HEK293T (cell line): ENCODE results near the gene TSPAN8.

ENCODE experiments used
- CTCF ChIA-PET: fragments of 350-600 bp; formaldehyde crosslinking; extraction: SDS; loops from one replicate; lab custom pipeline; 2021; ENCODE audit warnings: antibody characterized with exemption, inconsistent platforms; lab: Yijun Ruan, JAX
- POLR2A ChIA-PET: fragments of 350-600 bp; formaldehyde crosslinking; extraction: SDS; loops from one replicate; lab custom pipeline; 2020; ENCODE audit warnings: antibody characterized with exemption, inconsistent platforms; lab: Yijun Ruan, JAX
- DNase-seq: peaks from one replicate; pipeline ENCODE4 v3.0.0; 2012; ENCODE audit warnings: mixed read lengths; ENCODE audit errors: extremely low spot score
- ARNT ChIP-seq: fragments of 450-650 bp; IDR thresholded peaks from 2 replicates; pipeline ENCODE4 v1.6.1; 2017; ENCODE audit warnings: mild to moderate bottlenecking
- BHLHE40 ChIP-seq: fragments of 450-650 bp; IDR thresholded peaks from 2 replicates; pipeline ENCODE4 v1.6.1; 2016; ENCODE audit warnings: mild to moderate bottlenecking, moderate library complexity, borderline replicate concordance
- CTBP1 ChIP-seq: fragments of 450-650 bp; IDR thresholded peaks from 2 replicates; pipeline ENCODE4 v1.6.1; 2016; ENCODE audit warnings: borderline replicate concordance
- ELF4 ChIP-seq: fragments of 450-650 bp; IDR thresholded peaks from 2 replicates; pipeline ENCODE4 v1.6.1; 2017; ENCODE audit warnings: antibody characterized with exemption
- FOXA1 ChIP-seq: fragments of 450-650 bp; IDR thresholded peaks from 2 replicates; pipeline ENCODE4 v1.6.1; 2016; ENCODE audit warnings: mild to moderate bottlenecking
- FOXK2 ChIP-seq: fragments of 450-650 bp; IDR thresholded peaks from 2 replicates; pipeline ENCODE4 v1.6.1; 2016; ENCODE audit warnings: mild to moderate bottlenecking
- FOXM1 ChIP-seq: fragments of 450-650 bp; IDR thresholded peaks from 2 replicates; pipeline ENCODE4 v1.6.1; 2017; ENCODE audit warnings: mild to moderate bottlenecking, borderline replicate concordance
- HDGF ChIP-seq: fragments of 450-650 bp; IDR thresholded peaks from 2 replicates; pipeline ENCODE4 v1.6.1; 2017; ENCODE audit warnings: antibody characterized with exemption, borderline replicate concordance
- L3MBTL2 ChIP-seq: fragments of 450-650 bp; conservative IDR thresholded peaks from 2 replicates; pipeline ENCODE4 v1.6.1; 2016; ENCODE audit warnings: mild to moderate bottlenecking
- LEF1 ChIP-seq: fragments of 450-650 bp; IDR thresholded peaks from 2 replicates; pipeline ENCODE4 v1.6.1; 2017; ENCODE audit warnings: mild to moderate bottlenecking, borderline replicate concordance
- NFRKB ChIP-seq: fragments of 450-650 bp; IDR thresholded peaks from 2 replicates; pipeline ENCODE4 v1.6.1; 2016; ENCODE audit warnings: mild to moderate bottlenecking, moderate library complexity
- PKNOX1 ChIP-seq: fragments of 450-650 bp; IDR thresholded peaks from 2 replicates; pipeline ENCODE4 v1.6.1; 2016
- SP1 ChIP-seq: fragments of 450-650 bp; IDR thresholded peaks from 2 replicates; pipeline ENCODE4 v1.6.1; 2017
- SUZ12 ChIP-seq: fragments of 450-650 bp; IDR thresholded peaks from 2 replicates; pipeline ENCODE4 v1.6.1; 2016; ENCODE audit warnings: mild to moderate bottlenecking
- TARDBP ChIP-seq: fragments of 450-650 bp; IDR thresholded peaks from 2 replicates; pipeline ENCODE4 v1.6.1; 2016
- ZNF384 ChIP-seq: fragments of 450-650 bp; IDR thresholded peaks from 2 replicates; pipeline ENCODE4 v1.6.1; 2016

Gene TSPAN8

DNA sequence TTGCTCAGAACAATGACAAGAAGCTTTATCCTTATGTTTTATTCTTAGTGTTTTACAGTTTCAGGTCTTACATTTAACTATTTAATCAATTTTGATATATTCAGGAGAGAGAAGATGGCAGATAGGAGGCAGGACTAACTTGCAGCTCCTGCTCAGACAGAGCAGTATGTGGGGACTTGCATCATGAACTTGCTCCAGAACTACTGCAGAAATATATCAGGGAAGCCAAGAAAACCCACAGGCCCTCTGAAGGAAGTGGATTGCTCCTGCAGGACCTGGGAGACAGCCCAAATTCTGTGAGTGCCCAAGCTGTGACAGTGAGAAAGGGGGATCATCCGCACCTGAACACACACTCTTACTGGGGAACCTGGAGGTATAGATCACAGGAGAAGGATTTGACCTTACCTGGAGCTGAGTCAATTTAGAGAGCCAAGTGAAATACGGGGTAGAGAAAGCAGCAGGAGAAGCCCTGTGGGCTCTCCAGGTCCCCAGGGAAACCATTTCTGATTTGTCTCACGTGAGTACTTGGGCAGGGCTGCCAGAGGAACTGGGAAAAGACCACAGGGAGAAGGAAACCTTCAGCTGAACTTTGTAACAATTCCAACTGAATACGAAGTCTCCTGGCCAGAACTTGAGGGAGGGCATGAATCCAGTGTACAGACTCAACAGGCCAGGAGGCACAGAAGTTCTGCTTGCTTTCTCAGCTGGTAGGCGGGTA is 28.9 kb upstream of the TSPAN8 start:
- no peak for TF ChIP-seq ELF4
- no peak for TF ChIP-seq FOXM1
- TF ChIP-seq PKNOX1 = no peak
- TF ChIP-seq SP1 = no peak
- TF ChIP-seq HDGF = no peak
- TF ChIP-seq LEF1 = no peak
- TF ChIP-seq SUZ12 = no peak
- TF ChIP-seq ZNF384 = no peak
- TF ChIP-seq FOXA1 = no peak
- no peak for TF ChIP-seq BHLHE40
- no peak for TF ChIP-seq L3MBTL2
- no peak for TF ChIP-seq NFRKB
- no peak for TF ChIP-seq CTBP1
- no peak for TF ChIP-seq TARDBP
- no peak for TF ChIP-seq FOXK2
- no peak for TF ChIP-seq ARNT
- CTCF ChIA-PET = no interaction called here
- POLR2A ChIA-PET = no interaction called here
- DNase-seq = no peak

DNA sequence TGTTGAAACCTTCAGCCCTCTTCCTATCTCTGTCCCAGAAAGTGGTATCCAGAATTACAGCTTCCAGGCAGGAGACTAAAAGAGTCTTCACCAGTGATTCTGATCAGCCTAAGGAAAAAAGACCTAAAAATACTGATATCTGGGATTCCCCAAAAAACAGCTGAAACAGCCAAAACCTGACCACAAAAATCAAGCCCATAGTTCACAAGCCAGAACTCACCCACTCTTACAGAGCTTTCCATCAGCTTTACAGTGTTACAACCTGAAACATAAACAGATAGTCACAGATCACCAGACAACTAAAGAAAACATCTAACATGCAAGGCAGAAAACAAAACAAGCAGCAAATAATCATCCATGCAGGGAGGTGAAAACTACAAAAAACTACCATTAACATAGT is 26.0 kb upstream of the TSPAN8 start:
- ChIA-PET POLR2A (no interaction called here), CTCF (no interaction called here)
- no peak for DNase-seq
- TF ChIP-seq ZNF384 = no peak
- TF ChIP-seq ARNT = no peak
- no peak for TF ChIP-seq SP1
- no peak for TF ChIP-seq FOXA1
- no peak for TF ChIP-seq SUZ12
- TF ChIP-seq BHLHE40 = no peak
- no peak for TF ChIP-seq TARDBP
- no peak for TF ChIP-seq HDGF

GRCh38 chr12:71183018-71183417 is 25.2 kb upstream of the TSPAN8 start:
- no peak for DNase-seq
- CTCF ChIA-PET = no interaction called here
- no peak for TF ChIP-seq FOXM1
- TF ChIP-seq ARNT = no peak
- TF ChIP-seq ELF4 = no peak
- POLR2A ChIA-PET = no interaction called here

- ChIA-PET POLR2A (no interaction called here), CTCF (no interaction called here)
- no peak for DNase-seq
- TF ChIP-seq ZNF384 (no peak), NFRKB (no peak), FOXK2 (no peak), FOXA1 (no peak), LEF1 (no peak), HDGF (no peak), BHLHE40 (no peak), SP1 (no peak)
Observed at GRCh38 chr12:71178162-71178561, 20.4 kb upstream of the TSPAN8 start.

DNA sequence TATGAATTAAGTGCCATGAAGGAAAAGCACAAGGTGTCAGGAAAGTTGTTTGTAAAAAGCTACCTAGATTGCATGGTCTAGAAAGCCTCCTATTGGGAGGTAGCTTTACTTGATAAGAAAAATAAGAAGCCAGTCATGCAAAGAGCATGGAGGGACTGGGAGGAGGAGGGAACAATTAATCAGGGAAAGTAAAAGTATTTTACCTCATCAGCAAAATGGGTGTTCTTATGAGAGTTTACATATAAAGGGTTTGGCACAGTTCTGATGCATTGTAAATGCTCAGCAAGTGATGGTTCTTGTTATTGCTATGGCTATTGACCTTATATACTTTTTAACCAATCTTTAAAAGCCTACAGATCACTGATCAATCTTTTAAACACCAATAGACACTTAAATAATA is 17.0 kb upstream of the TSPAN8 start:
- DNase-seq = no peak
- ChIA-PET CTCF (no interaction called here), POLR2A (no interaction called here)
- no peak for TF ChIP-seq L3MBTL2
- no peak for TF ChIP-seq SP1
- no peak for TF ChIP-seq SUZ12
- TF ChIP-seq NFRKB = no peak
- TF ChIP-seq HDGF = no peak

DNA sequence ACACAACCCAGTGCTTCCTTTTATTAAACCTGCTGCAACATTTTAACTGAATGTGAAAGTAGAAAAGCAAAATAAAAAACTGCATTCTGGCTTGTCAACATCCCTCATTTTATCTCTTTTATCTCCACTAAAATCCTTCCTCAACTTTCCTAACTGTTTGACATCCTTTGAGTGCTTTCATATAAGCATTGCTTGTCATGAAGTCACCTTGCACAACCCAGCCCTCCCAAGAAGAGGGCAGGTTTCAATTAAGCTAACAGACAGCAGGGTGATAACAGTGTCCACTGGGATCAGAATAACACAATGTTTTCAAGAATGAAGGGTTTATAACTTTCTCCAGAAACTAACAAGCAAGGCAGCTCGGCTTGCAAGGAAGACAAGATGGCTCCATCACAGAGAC is 16.3 kb upstream of the TSPAN8 start:
- POLR2A ChIA-PET = no interaction called here
- TF ChIP-seq FOXK2 = no peak
- CTCF ChIA-PET = no interaction called here

DNA sequence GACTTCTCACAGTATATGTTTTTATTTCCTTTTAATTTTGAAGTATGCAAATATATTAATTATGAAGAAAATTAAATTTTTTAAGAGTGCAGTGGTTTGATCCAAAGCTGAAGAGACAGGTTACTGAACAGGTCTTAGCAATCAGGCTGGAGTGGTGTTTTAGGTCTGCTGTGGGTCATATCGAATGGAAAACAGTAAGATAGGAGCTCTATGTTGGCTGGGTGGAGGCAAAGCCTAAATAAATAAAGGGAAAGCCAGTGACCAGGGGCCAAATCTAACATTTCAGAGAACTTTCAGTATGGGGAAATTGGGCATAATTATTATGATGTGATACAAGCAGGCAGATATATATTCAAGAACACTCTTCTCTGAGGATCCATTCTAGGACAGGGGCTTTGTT is 12.7 kb upstream of the TSPAN8 start:
- POLR2A ChIA-PET = no interaction called here
- CTCF ChIA-PET = no interaction called here

More for the DNA sequence above, 16.3 kb upstream of the TSPAN8 start:
- DNase-seq = no peak

More for the DNA sequence above, 12.7 kb upstream of the TSPAN8 start:
- TF ChIP-seq TARDBP = no peak
- TF ChIP-seq ARNT = no peak
- no peak for TF ChIP-seq FOXM1
- no peak for TF ChIP-seq HDGF
- TF ChIP-seq SP1 = no peak
- TF ChIP-seq BHLHE40 = no peak
- no peak for TF ChIP-seq FOXK2
- TF ChIP-seq FOXA1 = no peak
- TF ChIP-seq NFRKB = no peak
- no peak for TF ChIP-seq L3MBTL2
- TF ChIP-seq ZNF384 = no peak
- TF ChIP-seq SUZ12 = no peak
- no peak for TF ChIP-seq LEF1
- no peak for TF ChIP-seq PKNOX1
- no peak for TF ChIP-seq ELF4
- TF ChIP-seq CTBP1 = no peak
- DNase-seq = no peak
